Panc1 (cell line): Measurements from ENCODE around the gene TSPO2. TPM values are rescaled to one million over a fixed set of nuclear protein-coding genes. Genes with fewer than 3 reads are reported as not detected.

Experiments used
- ATAC-seq: fragments of 200-7000 bp; cut with Tn5 transposase; 2 replicates; pipeline ENCODE4 v1.9.1; 2020; ENCODE audit warnings: mild to moderate bottlenecking, moderate library complexity
- BruUV-seq: library from RNA; stranded (reverse); fragments of 400-500 nt; replicated peaks from 2 replicates; lab custom pipeline; 2021; lab: Mats Ljungman, UMichigan
- CTCF ChIA-PET: fragments of 300-600 bp; sonication (Branson Sonifier 250); formaldehyde crosslinking; loops from one replicate; lab custom pipeline; 2022; ENCODE audit warnings: antibody characterized with exemption; lab: Charles Lee
- POLR2A ChIA-PET: fragments of 300-600 bp; sonication (Branson Sonifier 250); formaldehyde crosslinking; loops from one replicate; lab custom pipeline; 2022; ENCODE audit warnings: antibody characterized with exemption; lab: Charles Lee
- DNase-seq: peaks from one replicate; pipeline ENCODE4 v3.0.0-alpha.2; 2010; ENCODE audit warnings: low read depth, low spot score
- H3K27ac ChIP-seq: 2 replicates; pipeline ENCODE4 v1.5.1; 2011; ENCODE audit warnings: mild to moderate bottlenecking, low read length, inconsistent platforms
- H3K27me3 ChIP-seq: fragments of 200-500 bp; sonication (Bioruptor generic); 2 replicates; pipeline ENCODE4 v1.6.0; 2014; ENCODE audit warnings: low read length, inconsistent platforms; ENCODE audit not compliant: control insufficient read depth, insufficient read depth
- H3K36me3 ChIP-seq: fragments of 200-500 bp; sonication (Bioruptor generic); 2 replicates; pipeline ENCODE4 v1.5.1; 2014; ENCODE audit warnings: inconsistent platforms, mild to moderate bottlenecking, low read length, moderate library complexity; ENCODE audit not compliant: control insufficient read depth, insufficient read depth
- H3K4me1 ChIP-seq: 2 replicates; pipeline ENCODE4 v1.5.1; 2011; ENCODE audit warnings: inconsistent platforms, mild to moderate bottlenecking, low read length, moderate library complexity; ENCODE audit not compliant: control insufficient read depth, insufficient read depth
- H3K4me3 ChIP-seq, 2 experiments: 2 replicates each; pipeline ENCODE4 v1.5.1; 2011 to 2012; ENCODE audit warnings: low read depth in 2 of 2, low read length in 2 of 2, mild to moderate bottlenecking in 2 of 2, inconsistent platforms in 1 of 2, moderate library complexity in 1 of 2
- H3K9me3 ChIP-seq: fragments of 200-500 bp; sonication (Bioruptor generic); 2 replicates; pipeline ENCODE4 v1.5.1; 2014; ENCODE audit warnings: low read depth, mild to moderate bottlenecking, inconsistent platforms, low read length, moderate library complexity; ENCODE audit not compliant: control insufficient read depth, insufficient read depth
- CTCF ChIP-seq: fragments of 450-650 bp; IDR thresholded peaks from 2 replicates; pipeline ENCODE4 v1.5.1; 2017; ENCODE audit warnings: mild to moderate bottlenecking
- POLR2AphosphoS5 ChIP-seq: IDR thresholded peaks from 2 replicates; pipeline ENCODE4 v1.6.1; 2012; ENCODE audit warnings: mild to moderate bottlenecking, low read depth, low read length, moderate library complexity
- REST ChIP-seq, 2 experiments: IDR thresholded peaks; 2 replicates each; pipeline ENCODE4 v1.6.1; 2011 to 2012; ENCODE audit warnings: low read depth in 2 of 2, control low read depth in 1 of 2, low read length in 1 of 2, mild to moderate bottlenecking in 1 of 2, moderate library complexity in 1 of 2; ENCODE audit not compliant: insufficient read depth in 1 of 2
- SIN3A ChIP-seq: IDR thresholded peaks from 2 replicates; pipeline ENCODE4 v1.6.1; 2012; ENCODE audit warnings: low read depth, mild to moderate bottlenecking, low read length, moderate library complexity, borderline replicate concordance; ENCODE audit not compliant: insufficient read depth
- TCF7L2 ChIP-seq: IDR thresholded peaks from 2 replicates; pipeline ENCODE4 v1.6.1; 2011; ENCODE audit warnings: mild to moderate bottlenecking, low read depth, low read length, inconsistent platforms
- in situ Hi-C: cut with HindIII; loops from 2 replicates; pipeline ENCODE4 v1.10.0; 2016; ENCODE audit warnings: low sequenced_read_pairs, low pct_unique_long_range_greater_than_20kb
- intact Hi-C: fragments of 100-400 bp; cut with micrococcal nuclease; formaldehyde crosslinking; loops from one replicate; pipeline ENCODE4 v1.10.0; 2022; ENCODE audit not compliant: unreplicated experiment
- total RNA-seq: library from RNA; stranded (reverse); gene quantifications from one replicate; pipeline ENCODE4 v1.2.1, GENCODE V29; 2021; ENCODE audit not compliant: unreplicated experiment

TSPO2 gene
- total RNA-seq, 1 experiment from 2014 or later: not detected

- DNase-seq (no peak), ATAC-seq (no peak)
- no peak overlapping the region for H3K27ac ChIP-seq
- H3K4me1 ChIP-seq: 0 out of 2 replicates have a peak, but pooled peaks cover 8% of the 10 kb centered on the region
- peaks cover 7% of the 10 kb centered on the region; the same call in 1 of the 2 replicates for H3K36me3 ChIP-seq
- intact Hi-C loops: no loop called here
- CTCF ChIA-PET: no interaction called here
- TF ChIP-seq SIN3A: no peak
- TF ChIP-seq REST (IDR thresholded peaks at IDR 0.05; ENCODE audit: insufficient read depth in 1 of 2, low read depth in 2 of 2, low read length in 1 of 2): no peak
- TF ChIP-seq POLR2AphosphoS5: no peak
- TF ChIP-seq CTCF: no peak
- TF ChIP-seq TCF7L2: no peak
- in situ Hi-C loops: no loop called here
- POLR2A ChIA-PET: interaction anchor here (1.0 kb wide), 1 partner anchor 11 kb away, joined by 10 read pairs; no protein-coding TSS in a partner anchor
- no peak overlapping the region for H3K4me3 ChIP-seq
- H3K9me3 ChIP-seq: no peaks in the 10 kb centered on the region
- H3K27me3 ChIP-seq: no peaks in the 10 kb centered on the region
- no TSS peak for BruUV-seq
Observed at GRCh38 chr6:41063884-41064285, 21.6 kb downstream of the TSPO2 start.

GRCh38 chr6:41064841-41065240 lies 22.6 kb downstream of the TSPO2 start:
- intact Hi-C loops: no loop called here
- no TSS peak for BruUV-seq
- ChIA-PET CTCF (interaction anchor here (0.6 kb wide), 1 partner anchor 65 kb away, joined by 15 read pairs; no protein-coding TSS in a partner anchor), POLR2A (no interaction called here)
- DNase-seq (no peak), ATAC-seq (no peak)
- H3K9me3 ChIP-seq: no peaks in the 10 kb centered on the region
- no peak overlapping the region for H3K4me3 ChIP-seq
- peaks cover 7% of the 10 kb centered on the region; the same call in 1 of the 2 replicates for H3K36me3 ChIP-seq
- H3K27ac ChIP-seq: no peak overlapping the region
- H3K27me3 ChIP-seq: no peaks in the 10 kb centered on the region
- 0 out of 2 replicates have a peak, but pooled peaks cover 8% of the 10 kb centered on the region for H3K4me1 ChIP-seq
- in situ Hi-C loops: no loop called here
- TF ChIP-seq POLR2AphosphoS5 (no peak), REST (IDR thresholded peaks at IDR 0.05; ENCODE audit: insufficient read depth in 1 of 2, low read depth in 2 of 2, low read length in 1 of 2) (no peak), TCF7L2 (no peak), CTCF (no peak), SIN3A (no peak)
